OCI-LY3 (cell line): Measurements from ENCODE around the gene AKAP14.
"Not testable (repeated sequence)": the region's sequence is repeated elsewhere in the genome, so short reads cannot be mapped to it uniquely, and the experiment has no call there.

ENCODE experiments used
- H2AFZ ChIP-seq: fragments of 200-600, 300-600 bp; shearing (Covaris generic); 2 replicates; pipeline ENCODE4 v1.6.0; 2014; ENCODE audit warnings: antibody characterized with exemption, low read depth, low read length
- H3K27ac ChIP-seq: fragments of 200-600, 300-600 bp; sonication (generic); 2 replicates; pipeline ENCODE4 v1.5.1; 2014; ENCODE audit warnings: mild to moderate bottlenecking, low read length, moderate library complexity, mixed read lengths
- H3K27me3 ChIP-seq: fragments of 200-600, 300-600 bp; sonication (generic); 2 replicates; pipeline ENCODE4 v1.6.1; 2014; ENCODE audit warnings: low read depth, low read length, mixed read lengths
- H3K36me3 ChIP-seq: fragments of 200-600, 300-600 bp; sonication (generic); replicated peaks from 2 replicates; pipeline ENCODE3; 2014; ENCODE audit warnings: low read depth, low read length, mixed read lengths
- H3K4me1 ChIP-seq: fragments of 300-600, 200-600 bp; sonication (generic); 2 replicates; pipeline ENCODE4 v1.6.1; 2014; ENCODE audit warnings: low read length, mixed read lengths
- H3K4me2 ChIP-seq: fragments of 200-600, 300-600 bp; sonication (generic); 2 replicates; pipeline ENCODE4 v1.6.1; 2014; ENCODE audit warnings: low read length, mixed read lengths
- H3K4me3 ChIP-seq: fragments of 300-600, 200-600 bp; sonication (generic); 2 replicates; pipeline ENCODE4 v1.5.1; 2014; ENCODE audit warnings: antibody characterized with exemption, mild to moderate bottlenecking, low read length, moderate library complexity
- H3K79me2 ChIP-seq: fragments of 300-600, 200-600 bp; shearing (Covaris generic); 2 replicates; pipeline ENCODE4 v1.6.1; 2014; ENCODE audit warnings: mild to moderate bottlenecking, low read length, mixed read lengths
- H3K9ac ChIP-seq: fragments of 300-600, 200-600 bp; shearing (Covaris generic); 2 replicates; pipeline ENCODE4 v1.6.0; 2014; ENCODE audit warnings: mild to moderate bottlenecking, low read length, moderate library complexity
- H3K9me3 ChIP-seq: fragments of 200-600, 300-600 bp; shearing (Covaris generic); 2 replicates; pipeline ENCODE4 v1.6.1; 2014; ENCODE audit warnings: low read length, mixed read lengths; ENCODE audit not compliant: insufficient read depth
- H4K20me1 ChIP-seq: fragments of 200-600, 300-600 bp; sonication (generic); 2 replicates; pipeline ENCODE4 v1.6.1; 2016; ENCODE audit warnings: low read length, mixed read lengths; ENCODE audit not compliant: insufficient read depth
- EZH2phosphoT487 ChIP-seq: fragments of 200-600 bp; shearing (Covaris generic); IDR thresholded peaks from 2 replicates; pipeline ENCODE4 v1.6.1; 2018; ENCODE audit warnings: antibody characterized with exemption, mixed run types, low read depth
- TF ChIP-seq, protein P1 (sequence below): fragments of 200-600, 300-600 bp; sonication (generic); IDR thresholded peaks from 2 replicates; pipeline ENCODE4 v1.5.1; 2014; ENCODE audit warnings: antibody characterized with exemption, low read length, low read depth

The AKAP14 gene

DNA sequence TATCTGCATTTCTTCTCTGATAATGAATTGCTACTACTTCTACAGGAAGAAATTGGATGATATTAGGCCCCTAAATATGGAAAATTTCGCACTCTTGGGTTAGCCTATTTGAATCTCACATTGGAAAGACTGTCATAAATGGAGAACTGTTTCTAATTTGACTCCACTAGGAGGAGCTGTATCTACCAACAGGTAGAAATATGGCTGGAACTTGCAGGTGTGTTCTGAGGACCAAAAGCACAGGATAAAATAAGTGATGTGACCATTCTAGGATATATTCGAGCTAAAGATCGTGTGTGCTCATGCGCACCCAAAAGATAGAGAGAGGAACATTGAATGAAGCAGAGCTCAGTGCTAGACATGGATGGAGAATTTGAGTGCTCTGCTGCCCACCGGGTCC is 52.7 kb downstream of the AKAP14 start:
- Histone ChIP-seq H3K9me3 (no peaks in the 10 kb centered on the region), H3K4me3 (no peak overlapping the region), H3K79me2 (peaks cover 2% of the 10 kb centered on the region; the same call in 1 of the 2 replicates), H3K4me1 (peaks cover 3% of the 10 kb centered on the region; the same call in 1 of the 2 replicates), H3K27ac (no peak overlapping the region), H4K20me1 (no peaks in the 10 kb centered on the region), H3K4me2 (no peak overlapping the region), H3K36me3 (no peaks in the 10 kb centered on the region), H3K9ac (no peak overlapping the region), H3K27me3 (no peaks in the 10 kb centered on the region), H2AFZ (0 out of 2 replicates have a peak overlapping the region, but pooled peaks have one; percentile 25)
- TF ChIP-seq EZH2phosphoT487: no peak
- TF ChIP-seq, protein P1, sequence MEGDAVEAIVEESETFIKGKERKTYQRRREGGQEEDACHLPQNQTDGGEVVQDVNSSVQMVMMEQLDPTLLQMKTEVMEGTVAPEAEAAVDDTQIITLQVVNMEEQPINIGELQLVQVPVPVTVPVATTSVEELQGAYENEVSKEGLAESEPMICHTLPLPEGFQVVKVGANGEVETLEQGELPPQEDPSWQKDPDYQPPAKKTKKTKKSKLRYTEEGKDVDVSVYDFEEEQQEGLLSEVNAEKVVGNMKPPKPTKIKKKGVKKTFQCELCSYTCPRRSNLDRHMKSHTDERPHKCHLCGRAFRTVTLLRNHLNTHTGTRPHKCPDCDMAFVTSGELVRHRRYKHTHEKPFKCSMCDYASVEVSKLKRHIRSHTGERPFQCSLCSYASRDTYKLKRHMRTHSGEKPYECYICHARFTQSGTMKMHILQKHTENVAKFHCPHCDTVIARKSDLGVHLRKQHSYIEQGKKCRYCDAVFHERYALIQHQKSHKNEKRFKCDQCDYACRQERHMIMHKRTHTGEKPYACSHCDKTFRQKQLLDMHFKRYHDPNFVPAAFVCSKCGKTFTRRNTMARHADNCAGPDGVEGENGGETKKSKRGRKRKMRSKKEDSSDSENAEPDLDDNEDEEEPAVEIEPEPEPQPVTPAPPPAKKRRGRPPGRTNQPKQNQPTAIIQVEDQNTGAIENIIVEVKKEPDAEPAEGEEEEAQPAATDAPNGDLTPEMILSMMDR: peak; percentile 54

DNA sequence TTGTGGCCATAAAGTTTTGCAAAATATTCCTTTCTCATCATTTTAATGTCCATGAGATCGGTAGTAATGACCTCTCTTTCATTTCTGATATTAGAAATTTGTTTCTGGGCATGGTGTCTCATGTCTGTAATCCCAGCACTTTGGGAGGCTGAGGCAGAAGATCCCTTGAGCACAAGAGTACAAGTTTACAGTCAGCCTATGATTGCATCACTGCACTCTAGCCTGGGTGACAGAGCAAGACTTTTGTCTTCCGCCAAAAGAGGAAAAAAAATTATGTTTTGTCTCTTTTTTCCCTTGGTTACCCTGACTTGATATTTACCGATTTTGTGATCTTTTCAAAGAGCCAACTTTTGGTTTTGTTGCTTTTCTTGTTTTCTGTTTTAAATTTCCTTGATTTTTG is 58.7 kb downstream of the AKAP14 start:
- H3K4me3 ChIP-seq: no peak overlapping the region
- no peaks in the 10 kb centered on the region for H3K36me3 ChIP-seq
- H3K27me3 ChIP-seq: no peaks in the 10 kb centered on the region
- H3K4me1 ChIP-seq: no peaks in the 10 kb centered on the region
- no peak overlapping the region for H2AFZ ChIP-seq
- H3K79me2 ChIP-seq: no peaks in the 10 kb centered on the region
- H3K27ac ChIP-seq: no peak overlapping the region
- H4K20me1 ChIP-seq: no peaks in the 10 kb centered on the region
- H3K9me3 ChIP-seq: no peaks in the 10 kb centered on the region
- TF ChIP-seq, protein P1: no peak
- no peak for TF ChIP-seq EZH2phosphoT487
- no peak overlapping the region for H3K4me2 ChIP-seq
- no peak overlapping the region for H3K9ac ChIP-seq

DNA sequence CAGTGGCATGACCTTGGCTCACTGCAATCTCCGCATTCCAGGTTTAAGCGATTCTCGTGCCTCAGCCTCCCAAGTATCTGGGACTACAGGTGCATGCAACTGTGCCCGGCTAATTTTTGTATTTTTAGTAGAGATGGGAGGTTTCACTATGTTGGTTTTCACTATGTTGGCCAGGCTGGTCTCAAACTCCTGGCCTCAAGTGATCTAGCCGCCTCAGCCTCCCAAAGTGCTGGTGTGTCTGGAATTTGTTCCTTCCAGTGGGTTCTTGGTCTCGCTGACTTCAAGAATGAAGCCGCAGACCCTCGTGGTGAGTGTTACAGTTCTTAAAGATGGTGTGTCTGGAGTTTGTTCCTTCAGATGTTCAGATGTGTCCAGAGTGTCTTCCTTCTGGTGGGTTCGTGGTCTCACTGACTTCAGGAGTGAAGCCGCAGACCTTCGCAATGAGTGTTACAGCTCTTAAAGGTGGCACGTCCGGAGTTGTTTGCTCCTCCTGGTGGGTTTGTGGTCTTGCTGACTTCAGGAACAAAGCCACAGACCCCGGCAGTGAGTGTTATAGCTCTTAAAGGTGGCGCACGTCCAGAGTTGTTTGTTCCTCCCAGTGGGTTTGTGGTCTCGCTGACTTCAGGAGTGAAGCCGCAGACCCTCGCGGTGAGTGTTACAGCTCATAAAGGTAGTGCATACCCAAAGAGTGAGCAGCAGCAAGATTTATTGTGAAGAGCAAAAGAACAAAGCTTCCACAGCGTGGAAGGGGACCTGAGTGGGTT is 60.3 kb downstream of the AKAP14 start:
- not testable (repeated sequence) for H4K20me1 ChIP-seq, H3K79me2 ChIP-seq

DNA sequence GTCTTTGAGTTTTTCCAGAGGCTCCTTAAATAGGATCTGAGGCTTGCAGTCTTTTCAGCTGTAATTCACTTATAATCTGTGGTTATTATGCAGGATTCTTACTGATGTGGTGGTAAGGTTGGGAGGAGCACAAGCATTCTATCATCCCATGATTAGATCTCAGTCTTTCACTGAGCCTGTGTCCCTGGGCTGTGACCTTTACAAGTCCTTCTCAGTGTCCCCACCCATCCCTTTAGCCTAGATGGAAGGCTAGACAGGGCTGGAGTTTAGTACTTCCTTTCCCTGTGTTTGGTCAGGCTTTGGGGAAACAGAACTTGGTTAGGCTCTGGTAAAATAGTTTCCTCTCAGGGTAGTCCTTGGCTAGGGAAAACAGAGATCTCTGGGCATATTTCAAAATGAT is 64.9 kb downstream of the AKAP14 start:
- H3K4me1 ChIP-seq: no peaks in the 10 kb centered on the region
- TF ChIP-seq, protein P1: no peak
- no peak for TF ChIP-seq EZH2phosphoT487
- H3K27ac ChIP-seq: no peak overlapping the region
- no peaks in the 10 kb centered on the region for H3K9me3 ChIP-seq
- no peak overlapping the region for H3K4me3 ChIP-seq
- no peaks in the 10 kb centered on the region for H4K20me1 ChIP-seq
- H2AFZ ChIP-seq: no peak overlapping the region
- no peak overlapping the region for H3K9ac ChIP-seq
- H3K27me3 ChIP-seq: no peaks in the 10 kb centered on the region
- H3K79me2 ChIP-seq: no peaks in the 10 kb centered on the region
- H3K36me3 ChIP-seq: no peaks in the 10 kb centered on the region
- H3K4me2 ChIP-seq: no peak overlapping the region

More for the DNA sequence above, 60.3 kb downstream of the AKAP14 start:
- not testable (repeated sequence) for H3K4me3 ChIP-seq, H3K9ac ChIP-seq, H3K4me2 ChIP-seq, H3K27ac ChIP-seq, H3K36me3 ChIP-seq, H3K4me1 ChIP-seq, H3K9me3 ChIP-seq, H2AFZ ChIP-seq, H3K27me3 ChIP-seq

DNA sequence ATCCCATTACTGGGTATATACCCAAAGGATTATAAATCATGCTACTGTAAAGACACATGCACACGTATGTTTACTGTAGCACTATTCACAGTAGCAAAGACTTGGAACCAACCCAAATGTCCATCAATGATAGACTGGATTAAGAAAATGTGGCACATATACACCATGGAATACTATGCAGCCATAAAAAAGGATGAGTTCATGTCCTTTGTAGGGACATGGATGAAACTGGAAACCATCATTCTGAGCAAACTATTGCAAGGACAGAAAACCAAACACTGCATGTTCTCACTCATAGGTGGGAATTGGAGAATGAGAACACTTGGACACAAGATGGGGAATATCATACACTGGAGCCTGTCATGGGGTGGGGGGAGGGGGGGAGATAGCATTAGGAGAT is 71.1 kb downstream of the AKAP14 start:
- H3K4me1 ChIP-seq, H3K79me2 ChIP-seq, H3K9me3 ChIP-seq, H3K27me3 ChIP-seq, H4K20me1 ChIP-seq, H3K36me3 ChIP-seq, H3K4me3 ChIP-seq, H2AFZ ChIP-seq, H3K27ac ChIP-seq, H3K9ac ChIP-seq, H3K4me2 ChIP-seq: not testable (repeated sequence)
